WTC11 (cell line): Measurements from ENCODE around the gene PIGX. TPM values are rescaled to one million over a fixed set of nuclear protein-coding genes. Genes with fewer than 3 reads are reported as not detected.

Experiments
- ATAC-seq: fragments of 200-7000 bp; cut with Tn5 transposase; 2 replicates; pipeline ENCODE4 v1.10.0; 2021; ENCODE audit warnings: mild to moderate bottlenecking, moderate library complexity
- CTCF ChIA-PET: fragments of 300-600 bp; sonication (Branson Sonifier 250); formaldehyde crosslinking; loops from one replicate; lab custom pipeline; 2021; ENCODE audit warnings: antibody characterized with exemption; lab: Charles Lee
- POLR2A ChIA-PET: fragments of 350-600 bp; sonication (Branson Sonifier 250); formaldehyde crosslinking; loops from one replicate; lab custom pipeline; 2021; ENCODE audit warnings: antibody characterized with exemption; lab: Charles Lee
- DNase-seq: peaks from one replicate; pipeline ENCODE4 v3.0.0; 2021; ENCODE audit warnings: low spot score
- H3K27ac Mint-ChIP-seq: 2 replicates; pipeline ENCODE4 v1.8.0; 2021; ENCODE audit warnings: mixed read lengths
- H3K27me3 Mint-ChIP-seq: 2 replicates; pipeline ENCODE4 v1.8.0; 2021; ENCODE audit warnings: low read depth, mild to moderate bottlenecking, moderate library complexity, mixed read lengths
- H3K36me3 Mint-ChIP-seq: 2 replicates; pipeline ENCODE4 v1.8.0; 2021; ENCODE audit warnings: mixed read lengths
- H3K4me1 Mint-ChIP-seq: 2 replicates; pipeline ENCODE4 v1.8.0; 2022; ENCODE audit warnings: mixed read lengths
- H3K4me3 Mint-ChIP-seq: 2 replicates; pipeline ENCODE4 v1.8.0; 2021; ENCODE audit warnings: mild to moderate bottlenecking, moderate library complexity, mixed read lengths
- H3K9me3 Mint-ChIP-seq: 2 replicates; pipeline ENCODE4 v1.8.0; 2021; ENCODE audit warnings: mixed read lengths
- AR ChIP-seq: fragments of 250-450 bp; sonication (Bioruptor Pico); IDR thresholded peaks from 2 replicates; pipeline ENCODE4 v1.9.0; 2021; ENCODE audit warnings: mild to moderate bottlenecking
- CBFB ChIP-seq: sonication (generic); formaldehyde crosslinking; IDR thresholded peaks from 2 replicates; pipeline ENCODE4 v1.8.1; 2022; ENCODE audit warnings: mild to moderate bottlenecking, low read depth, missing genetic modification reagents
- CREB1 ChIP-seq: sonication (generic); formaldehyde crosslinking; IDR thresholded peaks from 2 replicates; pipeline ENCODE4 v1.8.0; 2023; ENCODE audit warnings: mild to moderate bottlenecking, missing genetic modification reagents
- E2F5 ChIP-seq: sonication (generic); formaldehyde crosslinking; IDR thresholded peaks from 2 replicates; pipeline ENCODE4 v1.8.1; 2022; ENCODE audit warnings: mild to moderate bottlenecking, moderate library complexity, missing genetic modification reagents
- FOXK1 ChIP-seq: sonication (generic); formaldehyde crosslinking; IDR thresholded peaks from 2 replicates; pipeline ENCODE4 v1.8.0; 2022; ENCODE audit warnings: mild to moderate bottlenecking, moderate library complexity, missing genetic modification reagents
- GABPB1 ChIP-seq: sonication (generic); formaldehyde crosslinking; IDR thresholded peaks from 2 replicates; pipeline ENCODE4 v1.8.1; 2023; ENCODE audit warnings: mild to moderate bottlenecking, missing genetic modification reagents
- MXD4 ChIP-seq: fragments of 250-450 bp; sonication (Bioruptor Pico); IDR thresholded peaks from 2 replicates; pipeline ENCODE4 v1.8.0; 2021; ENCODE audit warnings: mild to moderate bottlenecking, moderate library complexity, borderline replicate concordance
- NFATC4 ChIP-seq: fragments of 250-450 bp; sonication (Bioruptor Pico); IDR thresholded peaks from 2 replicates; pipeline ENCODE4 v1.9.0; 2021; ENCODE audit warnings: mild to moderate bottlenecking
- NR1H2 ChIP-seq: sonication (generic); formaldehyde crosslinking; IDR thresholded peaks from 2 replicates; pipeline ENCODE4 v1.9.0; 2021; ENCODE audit warnings: mild to moderate bottlenecking, moderate library complexity, missing genetic modification reagents
- NR2C2 ChIP-seq: sonication (generic); formaldehyde crosslinking; IDR thresholded peaks from 2 replicates; pipeline ENCODE4 v1.8.0; 2022; ENCODE audit warnings: mild to moderate bottlenecking, missing genetic modification reagents
- SMAD3 ChIP-seq: sonication (generic); formaldehyde crosslinking; IDR thresholded peaks from 2 replicates; pipeline ENCODE4 v1.8.0; 2022; ENCODE audit warnings: missing genetic modification reagents, mild to moderate bottlenecking, borderline replicate concordance
- SP1 ChIP-seq: sonication (generic); formaldehyde crosslinking; conservative IDR thresholded peaks from 2 replicates; pipeline ENCODE4 v1.8.1; 2022; ENCODE audit warnings: missing genetic modification reagents
- ZMAT4 ChIP-seq: fragments of 250-450 bp; sonication (Bioruptor Pico); IDR thresholded peaks from 2 replicates; pipeline ENCODE4 v1.9.0; 2021; ENCODE audit warnings: mild to moderate bottlenecking
- total RNA-seq: library from RNA; stranded (reverse); gene quantifications from 3 replicates; pipeline ENCODE4 v1.2.3, GENCODE V29; 2021
- TF ChIP-seq, protein P1 (sequence below): fragments of 250-450 bp; sonication (Bioruptor Pico); IDR thresholded peaks from 2 replicates; pipeline ENCODE4 v1.9.0; 2021; ENCODE audit warnings: mild to moderate bottlenecking, borderline replicate concordance
- TF ChIP-seq, protein P2 (sequence below): sonication (generic); formaldehyde crosslinking; IDR thresholded peaks from 2 replicates; pipeline ENCODE4 v1.8.1; 2023; ENCODE audit warnings: mild to moderate bottlenecking, missing genetic modification reagents

PIGX gene
- total RNA-seq, 1 experiment from 2014 or later, result 12.8 TPM

DNA sequence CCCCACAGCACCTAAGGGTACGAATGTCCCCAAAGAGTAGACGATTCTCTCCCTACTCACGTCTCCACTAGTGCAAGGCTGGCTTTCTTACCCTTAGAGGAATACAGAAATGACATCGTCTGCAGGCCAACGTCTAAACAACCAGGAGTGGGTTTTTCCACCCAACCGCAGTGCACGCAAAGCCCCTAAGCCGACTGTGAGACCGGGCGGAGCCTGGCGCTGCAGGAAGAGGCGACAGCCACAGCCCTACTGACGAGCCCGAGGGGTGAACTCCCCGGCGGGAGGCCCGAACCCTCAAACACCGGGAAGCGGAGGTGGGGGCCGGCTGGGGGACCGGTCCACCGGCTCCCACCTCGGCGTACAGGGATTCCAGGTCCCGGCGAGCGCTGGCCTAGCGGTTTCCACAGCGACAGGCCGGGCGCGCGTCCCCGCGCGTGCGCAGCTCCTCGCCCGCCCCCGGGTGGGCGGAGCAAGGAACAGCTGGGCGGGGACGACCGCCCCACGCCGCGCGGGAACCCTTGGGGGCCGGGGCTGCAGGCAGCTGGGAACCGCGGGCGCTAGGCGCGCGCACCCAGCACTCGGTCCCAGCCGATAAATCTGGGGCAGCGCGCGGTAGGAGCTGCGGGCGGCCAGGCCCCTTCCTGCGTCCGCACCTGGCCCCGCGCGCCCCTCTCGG, at the start of gene PIGX, which contains the start of gene CEP19 (continued):
- TF ChIP-seq SMAD3 (CRISPR knock-in tag) (no peak), E2F5 (CRISPR knock-in tag) (0 out of 2 replicates have a peak, but pooled peaks have one; percentile 46), CREB1 (CRISPR knock-in tag) (no peak), MXD4 (CRISPR knock-in tag) (no peak), NFATC4 (CRISPR knock-in tag) (no peak), CBFB (CRISPR knock-in tag) (no peak), AR (CRISPR knock-in tag) (no peak), NR2C2 (CRISPR knock-in tag) (no peak), GABPB1 (CRISPR knock-in tag) (peak; percentile 32; the same call in 1 of the 2 replicates), NR1H2 (no peak), FOXK1 (CRISPR knock-in tag) (peak; percentile 18; the same call in 1 of the 2 replicates)
- TF ChIP-seq, protein P1, sequence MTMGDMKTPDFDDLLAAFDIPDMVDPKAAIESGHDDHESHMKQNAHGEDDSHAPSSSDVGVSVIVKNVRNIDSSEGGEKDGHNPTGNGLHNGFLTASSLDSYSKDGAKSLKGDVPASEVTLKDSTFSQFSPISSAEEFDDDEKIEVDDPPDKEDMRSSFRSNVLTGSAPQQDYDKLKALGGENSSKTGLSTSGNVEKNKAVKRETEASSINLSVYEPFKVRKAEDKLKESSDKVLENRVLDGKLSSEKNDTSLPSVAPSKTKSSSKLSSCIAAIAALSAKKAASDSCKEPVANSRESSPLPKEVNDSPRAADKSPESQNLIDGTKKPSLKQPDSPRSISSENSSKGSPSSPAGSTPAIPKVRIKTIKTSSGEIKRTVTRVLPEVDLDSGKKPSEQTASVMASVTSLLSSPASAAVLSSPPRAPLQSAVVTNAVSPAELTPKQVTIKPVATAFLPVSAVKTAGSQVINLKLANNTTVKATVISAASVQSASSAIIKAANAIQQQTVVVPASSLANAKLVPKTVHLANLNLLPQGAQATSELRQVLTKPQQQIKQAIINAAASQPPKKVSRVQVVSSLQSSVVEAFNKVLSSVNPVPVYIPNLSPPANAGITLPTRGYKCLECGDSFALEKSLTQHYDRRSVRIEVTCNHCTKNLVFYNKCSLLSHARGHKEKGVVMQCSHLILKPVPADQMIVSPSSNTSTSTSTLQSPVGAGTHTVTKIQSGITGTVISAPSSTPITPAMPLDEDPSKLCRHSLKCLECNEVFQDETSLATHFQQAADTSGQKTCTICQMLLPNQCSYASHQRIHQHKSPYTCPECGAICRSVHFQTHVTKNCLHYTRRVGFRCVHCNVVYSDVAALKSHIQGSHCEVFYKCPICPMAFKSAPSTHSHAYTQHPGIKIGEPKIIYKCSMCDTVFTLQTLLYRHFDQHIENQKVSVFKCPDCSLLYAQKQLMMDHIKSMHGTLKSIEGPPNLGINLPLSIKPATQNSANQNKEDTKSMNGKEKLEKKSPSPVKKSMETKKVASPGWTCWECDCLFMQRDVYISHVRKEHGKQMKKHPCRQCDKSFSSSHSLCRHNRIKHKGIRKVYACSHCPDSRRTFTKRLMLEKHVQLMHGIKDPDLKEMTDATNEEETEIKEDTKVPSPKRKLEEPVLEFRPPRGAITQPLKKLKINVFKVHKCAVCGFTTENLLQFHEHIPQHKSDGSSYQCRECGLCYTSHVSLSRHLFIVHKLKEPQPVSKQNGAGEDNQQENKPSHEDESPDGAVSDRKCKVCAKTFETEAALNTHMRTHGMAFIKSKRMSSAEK (CRISPR knock-in tag), result no peak

- Mint-ChIP-seq H3K4me1 (peaks cover 21% of the 10 kb centered on the region), H3K36me3 (no peaks in the 10 kb centered on the region), H3K27ac (no peak overlapping the region), H3K9me3 (no peaks in the 10 kb centered on the region), H3K4me3 (no peak overlapping the region), H3K27me3 (no peaks in the 10 kb centered on the region)
- CTCF ChIA-PET, result no interaction called here
- no peak for DNase-seq
- POLR2A ChIA-PET, result interaction anchor here (1.2 kb wide), 1 partner anchor 30 kb away, joined by 3 read pairs; no protein-coding TSS in a partner anchor
- ATAC-seq, result no peak
- no peak for TF ChIP-seq SP1 (CRISPR knock-in tag)
- TF ChIP-seq ZMAT4 (CRISPR knock-in tag), result no peak
- TF ChIP-seq, protein P1 (CRISPR knock-in tag), result no peak
- TF ChIP-seq, protein P2, sequence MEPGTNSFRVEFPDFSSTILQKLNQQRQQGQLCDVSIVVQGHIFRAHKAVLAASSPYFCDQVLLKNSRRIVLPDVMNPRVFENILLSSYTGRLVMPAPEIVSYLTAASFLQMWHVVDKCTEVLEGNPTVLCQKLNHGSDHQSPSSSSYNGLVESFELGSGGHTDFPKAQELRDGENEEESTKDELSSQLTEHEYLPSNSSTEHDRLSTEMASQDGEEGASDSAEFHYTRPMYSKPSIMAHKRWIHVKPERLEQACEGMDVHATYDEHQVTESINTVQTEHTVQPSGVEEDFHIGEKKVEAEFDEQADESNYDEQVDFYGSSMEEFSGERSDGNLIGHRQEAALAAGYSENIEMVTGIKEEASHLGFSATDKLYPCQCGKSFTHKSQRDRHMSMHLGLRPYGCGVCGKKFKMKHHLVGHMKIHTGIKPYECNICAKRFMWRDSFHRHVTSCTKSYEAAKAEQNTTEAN, result no peak
Observed at GRCh38 chr3:196662711-196663571, 49.2 kb upstream of the PIGX start.
